ENCODE data around the gene NR3C2. TPM values are rescaled to one million over a fixed set of nuclear protein-coding genes. Genes with fewer than 3 reads are reported as not detected.
A peak's percentile ranks its signal among the peaks of the same experiment; 100 is the strongest.

NR3C2 gene
- total and polyA plus RNA-seq, 10 of the 15 experiments (the other 5 are each of a cell fraction or from before 2014, with no cell fraction given): 0.05 to 0.11 (median 0.08) TPM; not detected in 4

GRCh38 chr4:148057516-148057915 is 384.7 kb downstream of the NR3C2 start:
- ATAC-seq (peak; percentile 52), DNase-seq (ENCODE audit: low read depth, low spot score) (peak; percentile 38), FAIRE-seq (no peak)
- ChIA-PET CTCF (interaction anchor here (0.6 to 4.3 kb wide), 13 partner anchors 12 to 461 kb away, joined by 3 to 25 read pairs (median 4); partner anchors contain the start of gene NR3C2), RAD21 (ENCODE audit: unreplicated experiment) (interaction anchor here (0.7 to 2.0 kb wide), 5 partner anchors 13 to 199 kb away, joined by 3 to 9 read pairs (median 3); no protein-coding TSS in a partner anchor), POLR2A (interaction anchor here (0.7 to 0.9 kb wide), 2 partner anchors 115 to 181 kb away, joined by 3 read pairs; no protein-coding TSS in a partner anchor), SMC1A (ENCODE audit: uncharacterized antibody, unreplicated experiment) (interaction anchor here (0.9 to 2.1 kb wide), 6 partner anchors 13 to 390 kb away, joined by 3 to 13 read pairs (median 4); no protein-coding TSS in a partner anchor)
- TF ChIP-seq TCF12 (IDR thresholded peaks at IDR 0.05; ENCODE audit: low read depth, low read length) (peak; percentile 31; the same call in 1 of the 2 replicates), BHLHE40 (IDR thresholded peaks at IDR 0.05; ENCODE audit: borderline replicate concordance in 1 of 2, low read depth in 2 of 2, low read length in 1 of 2) (peak in 1 of 2 experiments; percentile 21; a peak in 1 of 4 replicates), SMARCA5 (IDR thresholded peaks at IDR 0.05) (peak; percentile 50; the same call in 1 of the 2 replicates), TCF3 (IDR thresholded peaks at IDR 0.05; ENCODE audit: borderline replicate concordance, insufficient read depth, low read depth, low read length) (0 out of 2 replicates have a peak, but pooled peaks have one; percentile 14), SPI1 (IDR thresholded peaks at IDR 0.05; ENCODE audit: borderline replicate concordance, insufficient read depth, low read depth, low read length) (0 out of 2 replicates have a peak, but pooled peaks have one; percentile 3), FOXM1 (IDR thresholded peaks at IDR 0.05; ENCODE audit: low read depth, low read length) (no peak), MEF2B (IDR thresholded peaks at IDR 0.05; ENCODE audit: partially characterized antibody, poor library complexity, severe bottlenecking) (peak; percentile 72), MLLT1 (IDR thresholded peaks at IDR 0.05) (no peak)
- H3K9ac ChIP-seq (ENCODE audit: control insufficient read depth, insufficient read depth, low read length): no peak overlapping the region
- intact Hi-C loops (cut with micrococcal nuclease; ENCODE audit: unreplicated experiment) (loop anchor here (5.0 to 10.0 kb wide), 3 partner anchors 115 to 443 kb away; partner anchors contain the start of genes NR3C2 and TMEM184C), in situ Hi-C loops (cut with MboI) (loop anchor here (5.0 kb wide), 1 partner anchor 385 kb away; the partner anchor contains the start of gene NR3C2)
- no peaks in the 10 kb centered on the region; a peak in 1 of 4 replicates for H3K36me3 ChIP-seq (ENCODE audit: control insufficient read depth in 2 of 2, insufficient read depth in 2 of 2, low read length in 1 of 2)
- H4K20me1 ChIP-seq (ENCODE audit: control insufficient read depth, insufficient read depth): peaks cover 5% of the 10 kb centered on the region; the same call in 1 of the 2 replicates
- no peaks in the 10 kb centered on the region for H3K9me3 ChIP-seq (replicated peaks; ENCODE audit: control insufficient read depth, insufficient read depth, low read length)
- no peak overlapping the region for H3K4me2 ChIP-seq (ENCODE audit: control insufficient read depth, insufficient read depth)
- peaks cover 3% of the 10 kb centered on the region; the same call in 1 of the 2 replicates for H3K79me2 ChIP-seq (ENCODE audit: control insufficient read depth, insufficient read depth, low read length)
- peaks cover 36% of the 10 kb centered on the region for H3K4me1 ChIP-seq (ENCODE audit: control insufficient read depth, insufficient read depth, low read length)
- WGBS (ENCODE audit: insufficient coverage, insufficient replicate concordance, low lambda C conversion rate, missing lambda C conversion rate): 0% methylated on average over 5 of the region's 5 CpGs
- H3K27ac ChIP-seq (ENCODE audit: control insufficient read depth, insufficient read depth): no peak overlapping the region
- H2AFZ ChIP-seq (ENCODE audit: control insufficient read depth, low read depth, low read length): no peak overlapping the region
- no peaks in the 10 kb centered on the region for H3K27me3 ChIP-seq (replicated peaks in 1 of 2; ENCODE audit: control insufficient read depth in 2 of 2, insufficient read depth in 2 of 2, low read length in 1 of 2)
- H3K4me3 ChIP-seq: no peak overlapping the region
- no TSS peak for BruUV-seq (replicated peaks)
